Right lobe of liver (tissue), 6 donors: Measurements from ENCODE around the gene THYN1. TPM values are rescaled to one million over a fixed set of nuclear protein-coding genes. Genes with fewer than 3 reads are reported as not detected.

Experiments used
- ATAC-seq, 4 donors: fragments of 200-7000 bp; cut with Tn5 transposase; one replicate each; pipeline ENCODE4 v1.9.1; 2020; ENCODE audit warnings: mild to moderate bottlenecking in 4 of 4, moderate library complexity in 4 of 4
- DNase-seq, 3 donors: peaks; one replicate each; pipeline ENCODE4 v3.0.0-alpha.2; 2020
- H3K27ac ChIP-seq, 3 donors: fragments of 200-600 bp; one replicate each; pipeline ENCODE4 v1.8.0; 2022
- H3K27me3 ChIP-seq, 2 donors: fragments of 200-600 bp; one replicate each; pipeline ENCODE4 v1.8.0; 2022
- H3K36me3 ChIP-seq, 4 donors: fragments of 200-600 bp; sonication (generic) in 1 of 4; one replicate each; pipeline versions ENCODE4 v1.5.1 to v1.8.0; 2017 to 2022; ENCODE audit warnings: control low read depth in 1 of 4
- H3K4me1 ChIP-seq, 4 donors: fragments of 200-600 bp; sonication (generic) in 1 of 4; one replicate each; pipeline versions ENCODE4 v1.5.1 to v1.8.0; 2017 to 2022; ENCODE audit warnings: control low read depth in 1 of 4
- H3K4me3 ChIP-seq, 3 donors: fragments of 200-600 bp; one replicate each; pipeline ENCODE4 v1.8.0; 2022
- H3K9me3 ChIP-seq, 4 donors: fragments of 200-600 bp; sonication (generic) in 1 of 4; one replicate each; pipeline versions ENCODE4 v1.5.1 to v1.8.0; 2017 to 2022; ENCODE audit warnings: control low read depth in 1 of 4
- POLR2A ChIP-seq: fragments of 450-650 bp; IDR thresholded peaks from one replicate; pipeline ENCODE4 v1.6.1; 2017; ENCODE audit warnings: antibody characterized with exemption, mild to moderate bottlenecking
- WGBS: methylation state at CpG from one replicate; pipeline ENCODE4 v1.1.6; 2018; ENCODE audit warnings: low coverage, low lambda C conversion rate; ENCODE audit not compliant: insufficient coverage; ENCODE audit errors: missing lambda C conversion rate; 5-methylcytosine and 5-hydroxymethylcytosine counted together
- intact Hi-C, 2 donors: fragments of 100-400 bp; cut with DNase I; formaldehyde crosslinking; loops; one replicate each; pipeline versions ENCODE4 v1.11.2 to v1.14.1; 2022
- total RNA-seq, 6 experiments: library from RNA; depleted of rRNA in 2 of 6; stranded (reverse); fragments of >200 nt in 2 of 6; fragmentation: NEBNext Ultra II Directional in 3 of 6; extraction: Animal tissue kit (Norgen Biotek cat#: 25700) in 3 of 6; gene quantifications; one replicate each; pipeline versions ENCODE4 v1.1.0 to v1.2.4, GENCODE V29; 2016 to 2023
- TF ChIP-seq, protein P1 (sequence below), 4 donors: fragments of 200-600 bp in 3 of 4; fragments of 450-650 bp in 1 of 4; IDR thresholded peaks; one replicate each; pipeline versions ENCODE4 v1.5.1 to v1.8.0; 2016 to 2022; ENCODE audit warnings: antibody characterized with exemption in 4 of 4, mild to moderate bottlenecking in 2 of 4
- donor health status: DM: no; HTN: yes; CAD: no.
- donor health status: DM: no; HTN: no; CAD: no.
- donor health status: DM: no; HTN: no; CAD: no.
- donor health status: DM: no; HTN: yes; CAD: no.
- donor health status: DM: no; HTN: yes; CAD: no.

THYN1 gene
- total RNA-seq, 6 experiments from 2014 or later, result 11.7 to 39.2 (median 20.6) TPM

DNA sequence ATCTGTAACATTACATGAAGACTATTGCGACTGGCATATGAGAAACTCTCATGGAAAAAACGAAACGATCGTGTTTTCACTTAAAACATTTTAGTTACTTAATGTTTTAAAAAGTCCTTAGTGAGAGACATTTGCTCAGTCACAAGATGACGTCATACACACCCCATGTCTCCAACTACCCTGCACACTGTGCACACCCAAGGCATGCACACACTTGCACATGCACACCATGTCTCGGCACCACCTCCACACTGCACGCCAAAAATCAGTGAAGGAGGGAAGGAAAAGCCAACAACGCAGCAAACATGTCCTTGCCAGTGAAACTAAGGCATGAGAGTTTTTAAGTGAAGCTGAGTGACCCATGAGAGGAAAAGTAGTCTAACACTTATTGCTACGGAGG, 47.4 kb downstream of the THYN1 start:
- Histone ChIP-seq H3K36me3 (peaks cover 0 to 79% (median 27%) of the 10 kb centered on the region in 4 donors), H3K27me3 (no peaks in the 10 kb centered on the region), H3K9me3 (no peaks in the 10 kb centered on the region), H3K27ac (no peak overlapping the region), H3K4me1 (no peaks in the 10 kb centered on the region), H3K4me3 (no peak overlapping the region)
- TF ChIP-seq POLR2A, result no peak
- TF ChIP-seq, protein P1, sequence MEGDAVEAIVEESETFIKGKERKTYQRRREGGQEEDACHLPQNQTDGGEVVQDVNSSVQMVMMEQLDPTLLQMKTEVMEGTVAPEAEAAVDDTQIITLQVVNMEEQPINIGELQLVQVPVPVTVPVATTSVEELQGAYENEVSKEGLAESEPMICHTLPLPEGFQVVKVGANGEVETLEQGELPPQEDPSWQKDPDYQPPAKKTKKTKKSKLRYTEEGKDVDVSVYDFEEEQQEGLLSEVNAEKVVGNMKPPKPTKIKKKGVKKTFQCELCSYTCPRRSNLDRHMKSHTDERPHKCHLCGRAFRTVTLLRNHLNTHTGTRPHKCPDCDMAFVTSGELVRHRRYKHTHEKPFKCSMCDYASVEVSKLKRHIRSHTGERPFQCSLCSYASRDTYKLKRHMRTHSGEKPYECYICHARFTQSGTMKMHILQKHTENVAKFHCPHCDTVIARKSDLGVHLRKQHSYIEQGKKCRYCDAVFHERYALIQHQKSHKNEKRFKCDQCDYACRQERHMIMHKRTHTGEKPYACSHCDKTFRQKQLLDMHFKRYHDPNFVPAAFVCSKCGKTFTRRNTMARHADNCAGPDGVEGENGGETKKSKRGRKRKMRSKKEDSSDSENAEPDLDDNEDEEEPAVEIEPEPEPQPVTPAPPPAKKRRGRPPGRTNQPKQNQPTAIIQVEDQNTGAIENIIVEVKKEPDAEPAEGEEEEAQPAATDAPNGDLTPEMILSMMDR (IDR thresholded peaks at IDR 0.05), result no peak
- DNase-seq (no peak), ATAC-seq (no peak)
- 96% methylated on average over 9 of the region's 9 CpGs for WGBS
- intact Hi-C loops, result no loop called here

DNA sequence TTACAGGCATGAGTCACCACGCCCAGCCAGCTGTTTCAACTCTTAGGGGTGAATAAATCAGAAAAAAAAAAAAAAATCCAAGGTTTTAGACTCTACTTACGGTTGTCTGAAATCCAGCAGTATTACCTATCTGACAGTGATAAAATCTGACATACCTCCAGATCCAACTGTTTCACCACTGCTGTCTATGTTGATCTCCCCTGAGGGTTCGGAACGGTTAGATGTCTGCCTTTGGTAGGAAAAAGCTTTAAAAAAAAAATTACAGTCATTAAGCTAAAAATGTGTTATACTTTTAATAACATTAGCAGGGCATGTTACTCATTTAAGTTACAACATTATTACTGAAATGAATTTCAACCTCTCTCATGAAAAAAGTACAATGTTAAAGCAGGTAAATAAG, 50.5 kb downstream of the THYN1 start:
- Histone ChIP-seq H3K27me3 (no peaks in the 10 kb centered on the region), H3K36me3 (peaks cover 0 to 58% (median 19%) of the 10 kb centered on the region in 4 donors), H3K4me1 (no peaks in the 10 kb centered on the region), H3K9me3 (no peaks in the 10 kb centered on the region), H3K27ac (no peak overlapping the region), H3K4me3 (no peak overlapping the region)
- ATAC-seq (no peak), DNase-seq (no peak)
- intact Hi-C loops, result no loop called here
- WGBS, result 92% methylated on average over 4 of the region's 4 CpGs
- TF ChIP-seq, protein P1 (IDR thresholded peaks at IDR 0.05), result no peak
- TF ChIP-seq POLR2A, result no peak

DNA sequence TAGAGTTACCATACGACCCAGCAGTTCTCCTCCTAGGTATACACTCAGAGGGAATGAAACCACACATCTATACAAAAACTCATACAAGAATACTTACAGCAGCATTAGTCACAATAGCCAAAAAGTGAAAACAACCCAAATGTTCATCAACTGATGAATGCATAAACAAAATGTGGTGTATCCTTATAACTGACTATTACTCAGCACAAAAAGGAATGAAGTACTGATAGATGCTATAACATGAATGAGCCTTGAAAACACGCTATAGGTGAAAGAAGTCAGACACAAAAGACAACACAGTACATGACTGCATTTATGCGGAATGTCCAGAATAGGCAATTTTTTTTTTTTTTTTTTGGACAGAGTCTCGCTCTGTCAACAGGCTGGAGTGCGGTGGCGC, 52.5 kb downstream of the THYN1 start:
- H3K27ac ChIP-seq, result no peak overlapping the region
- H3K27me3 ChIP-seq, result no peaks in the 10 kb centered on the region
- no peak for DNase-seq
- 90% methylated on average over 6 of the region's 6 CpGs for WGBS
- H3K4me1 ChIP-seq, result no peaks in the 10 kb centered on the region
- no peak overlapping the region for H3K4me3 ChIP-seq
- no peak for ATAC-seq
- peaks cover 0 to 50% (median 13%) of the 10 kb centered on the region in 4 donors for H3K36me3 ChIP-seq
- H3K9me3 ChIP-seq, result no peaks in the 10 kb centered on the region
- intact Hi-C loops, result no loop called here
- TF ChIP-seq, protein P1 (IDR thresholded peaks at IDR 0.05), result no peak
- TF ChIP-seq POLR2A, result no peak

DNA sequence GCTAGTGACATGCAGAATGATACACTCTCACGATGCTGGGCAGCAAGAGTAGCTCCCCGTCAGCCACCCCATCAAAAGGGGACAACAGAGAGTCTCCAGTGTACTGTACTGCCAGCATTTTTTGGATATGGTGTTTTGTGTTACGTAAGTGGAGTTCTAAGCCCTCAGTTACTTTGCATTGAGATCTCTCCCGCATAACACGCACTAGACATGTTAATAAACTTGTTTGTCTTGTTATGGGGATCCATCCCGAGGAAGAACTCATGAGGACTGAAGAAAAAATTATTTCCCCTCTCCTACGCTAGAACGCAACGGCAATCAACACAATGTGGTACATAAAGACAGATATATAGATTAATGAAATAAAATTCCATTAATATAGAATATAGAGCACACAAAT, 53.6 kb downstream of the THYN1 start:
- TF ChIP-seq, protein P1 (IDR thresholded peaks at IDR 0.05), result no peak
- no peak for TF ChIP-seq POLR2A
- intact Hi-C loops, result no loop called here
- WGBS, result 94% methylated on average over 9 of the region's 9 CpGs
- Histone ChIP-seq H3K27ac (no peak overlapping the region), H3K4me3 (no peak overlapping the region), H3K4me1 (no peaks in the 10 kb centered on the region), H3K27me3 (no peaks in the 10 kb centered on the region), H3K36me3 (peaks cover 0 to 41% (median 11%) of the 10 kb centered on the region in 4 donors), H3K9me3 (no peaks in the 10 kb centered on the region)
- DNase-seq, result no peak
- no peak for ATAC-seq

Other genes starting within 250 kb of the THYN1 start
- 1 to 10 TPM in 5 of 6 experiments, under 1 TPM in 1; 0.86 to 2.5 (median 1.6) TPM for gene JAM3, start 184.3 kb downstream of the THYN1 start, total RNA-seq
- 10 to 100 TPM; 11.9 to 21.8 (median 15.5) TPM for gene NCAPD3, start 29.4 kb downstream of the THYN1 start, total RNA-seq
- gene VPS26B, start 28.7 kb downstream of the THYN1 start, total RNA-seq, result 10 to 100 TPM; 22.6 to 33.7 (median 30.0) TPM
- 10 to 100 TPM; 19.1 to 28.3 (median 24.4) TPM for gene ACAD8, start 216 bp upstream of the THYN1 start, total RNA-seq
- not detected for gene GLB1L3, start 23.0 kb upstream of the THYN1 start, total RNA-seq
- gene GLB1L2, start 78.6 kb upstream of the THYN1 start, total RNA-seq, result under 1 TPM; 0.12 to 0.68 (median 0.55) TPM
- 1 to 10 TPM in 5 of 6 experiments, under 1 TPM in 1; 0.76 to 8.8 (median 5.1) TPM for gene B3GAT1, start 158.9 kb upstream of the THYN1 start, total RNA-seq